HPDE6-E6E7 (cell line): ENCODE measurements around the gene C1QTNF7.

Experiments used
- DNase-seq: peaks from one replicate; pipeline ENCODE4 v3.0.0; 2011; ENCODE audit warnings: missing footprints; ENCODE audit errors: extremely low spot score

The C1QTNF7 gene, protein sequence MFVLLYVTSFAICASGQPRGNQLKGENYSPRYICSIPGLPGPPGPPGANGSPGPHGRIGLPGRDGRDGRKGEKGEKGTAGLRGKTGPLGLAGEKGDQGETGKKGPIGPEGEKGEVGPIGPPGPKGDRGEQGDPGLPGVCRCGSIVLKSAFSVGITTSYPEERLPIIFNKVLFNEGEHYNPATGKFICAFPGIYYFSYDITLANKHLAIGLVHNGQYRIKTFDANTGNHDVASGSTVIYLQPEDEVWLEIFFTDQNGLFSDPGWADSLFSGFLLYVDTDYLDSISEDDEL

DNA sequence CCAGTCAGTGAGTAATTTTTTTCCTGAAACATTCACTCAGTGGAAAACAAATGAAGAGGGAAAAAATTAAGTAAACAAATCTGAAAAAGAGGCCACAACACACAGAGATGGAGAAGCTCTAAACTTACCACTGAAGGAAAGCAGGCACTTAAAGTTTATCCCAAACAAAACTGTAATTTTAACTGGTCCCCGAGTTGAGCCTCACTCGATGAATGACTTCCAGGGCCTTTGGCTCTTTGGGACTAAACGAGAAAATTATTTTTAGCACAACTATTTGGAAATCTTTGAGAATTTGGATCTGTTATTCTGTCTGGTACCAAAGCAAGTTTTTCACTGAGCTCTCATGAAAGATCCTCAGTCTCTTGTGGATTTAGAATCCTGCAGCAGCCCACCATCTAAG lies at the start of gene C1QTNF7:
Gene C1QTNF7 (plus strand): TSS at position 333 of the 400 bp plus-strand sequence. CDS start 7,711 bp downstream, outside the sequence.
- DNase-seq, result no peak

DNA sequence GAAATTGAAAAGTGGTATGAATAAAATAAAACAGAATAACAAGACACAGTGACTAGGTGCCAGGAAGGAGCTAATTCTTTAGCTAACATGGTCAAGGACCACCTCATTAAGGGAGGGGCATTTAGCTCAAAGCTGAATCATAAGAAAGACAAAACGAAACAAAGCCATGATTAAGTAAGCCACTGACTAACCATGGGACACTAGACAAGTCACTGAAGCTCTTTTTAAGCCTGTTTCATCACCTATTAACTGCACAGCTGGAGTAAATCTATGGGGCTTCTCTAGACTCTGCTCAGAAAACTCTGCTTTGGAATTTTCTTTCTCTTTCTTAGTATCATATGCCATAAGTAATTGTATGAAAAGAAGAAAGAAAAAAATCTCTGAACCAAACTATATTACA lies 49.8 kb upstream of the C1QTNF7 start:
- peak; percentile 27 for DNase-seq

DNA sequence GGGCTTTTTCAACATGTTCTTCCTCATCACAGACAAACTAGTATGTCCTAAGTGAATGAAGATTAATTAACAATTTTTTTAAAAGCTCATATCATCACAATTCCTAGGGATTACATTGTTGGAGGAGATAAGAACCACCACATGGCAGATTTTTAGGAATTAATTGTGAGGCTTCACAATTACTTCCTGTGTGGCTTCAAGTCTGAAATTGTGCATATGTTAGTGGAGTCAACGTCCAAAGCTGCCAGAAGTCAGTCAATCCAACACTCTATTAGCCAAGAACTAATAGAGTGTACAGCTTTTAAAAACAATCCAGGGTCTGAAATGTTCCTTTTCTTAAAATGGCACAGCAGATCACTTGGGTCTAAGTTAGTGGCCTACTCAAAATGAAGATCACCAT lies 49.3 kb upstream of the C1QTNF7 start:
- DNase-seq, result no peak

DNA sequence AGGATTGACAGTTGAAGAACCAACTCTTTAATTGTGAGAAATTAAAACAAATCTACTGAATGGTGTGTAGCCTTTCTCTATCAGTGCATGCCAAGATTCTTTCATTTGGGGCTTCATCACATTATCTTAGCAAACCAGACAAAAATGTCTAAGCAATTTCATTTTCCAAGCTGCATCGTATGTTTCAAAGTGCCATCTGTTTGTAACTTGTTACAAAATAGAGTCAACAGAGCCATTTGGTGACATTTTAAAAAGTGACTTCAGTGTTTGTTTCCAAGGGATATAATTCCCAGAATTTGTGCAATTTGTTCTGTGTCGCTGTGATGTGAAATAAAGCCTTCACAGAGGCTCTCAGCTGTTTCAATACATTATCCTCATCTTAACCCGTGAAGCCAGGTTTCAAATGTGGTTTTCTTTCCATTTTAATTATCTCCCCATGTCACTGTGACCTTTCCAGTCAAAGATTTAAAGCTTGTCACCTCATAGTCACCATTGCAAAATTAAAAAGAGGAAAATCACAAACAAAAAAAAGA lies 46.0 kb upstream of the C1QTNF7 start:
- no peak for DNase-seq

DNA sequence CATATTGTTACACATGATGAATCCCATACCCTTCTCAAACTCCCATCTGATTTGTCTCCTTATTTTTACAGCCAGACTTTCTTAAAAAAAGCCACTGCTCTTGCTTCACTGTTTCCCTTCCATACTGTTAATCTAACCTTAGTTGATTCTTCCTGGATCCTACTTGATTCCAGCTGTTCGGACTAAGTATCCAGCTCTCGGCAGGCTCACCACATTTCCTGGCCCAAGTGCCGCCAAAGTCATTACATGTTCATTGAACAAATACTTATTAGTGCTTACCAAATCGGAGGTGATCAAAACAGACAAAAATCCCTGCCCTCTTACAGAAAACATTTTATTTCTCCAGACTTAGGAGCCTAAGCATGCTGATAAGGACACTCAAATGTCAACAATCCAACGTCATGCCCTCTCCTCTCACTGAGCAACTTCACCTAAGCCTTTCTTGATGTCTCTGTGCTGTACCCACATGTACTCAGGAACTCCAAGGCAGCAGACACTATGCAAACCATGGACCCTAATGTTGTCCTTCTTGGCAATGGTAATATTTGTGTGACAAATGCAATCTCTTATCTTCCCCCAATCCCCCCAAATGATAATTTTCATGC lies 45.1 kb upstream of the C1QTNF7 start:
- no peak for DNase-seq

DNA sequence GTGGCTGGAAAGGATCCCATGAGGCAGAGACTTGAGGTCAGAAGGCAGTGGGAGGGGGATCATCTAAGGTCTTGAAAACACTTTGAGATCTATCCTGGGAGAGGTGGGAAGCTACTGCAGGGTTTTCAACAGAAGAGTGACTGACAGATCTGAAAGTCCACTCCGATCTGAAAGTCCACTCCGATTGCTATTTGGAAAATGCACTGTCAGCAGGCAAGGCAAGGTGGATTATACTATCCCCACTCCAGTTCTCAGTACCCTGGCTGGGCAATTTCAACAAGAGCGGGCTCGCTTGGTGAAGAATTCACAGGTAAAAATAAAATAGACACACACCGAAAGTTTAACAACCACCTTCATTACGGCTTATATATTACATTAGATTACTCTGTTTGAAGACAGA lies 42.3 kb upstream of the C1QTNF7 start:
- DNase-seq, result no peak

DNA sequence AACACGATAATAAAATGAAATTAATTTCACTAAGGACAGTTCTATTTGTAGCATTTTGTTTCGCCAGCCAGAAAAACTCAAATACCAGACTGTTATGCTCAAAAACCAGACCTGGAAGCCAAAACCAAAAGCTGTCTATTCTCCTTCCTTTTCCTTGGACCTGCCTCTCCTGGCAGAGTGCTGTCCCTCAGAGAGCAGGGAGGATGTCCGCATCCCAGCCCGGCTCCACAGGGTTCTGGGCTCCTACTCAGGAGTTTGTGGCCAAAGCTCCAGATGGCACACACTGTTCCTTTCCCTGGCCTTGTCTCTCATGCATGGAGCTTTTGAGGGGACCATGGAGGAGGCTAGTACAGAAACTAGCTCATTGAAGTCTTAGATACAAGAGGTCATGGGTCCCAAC lies 41.9 kb upstream of the C1QTNF7 start:
- no peak for DNase-seq

DNA sequence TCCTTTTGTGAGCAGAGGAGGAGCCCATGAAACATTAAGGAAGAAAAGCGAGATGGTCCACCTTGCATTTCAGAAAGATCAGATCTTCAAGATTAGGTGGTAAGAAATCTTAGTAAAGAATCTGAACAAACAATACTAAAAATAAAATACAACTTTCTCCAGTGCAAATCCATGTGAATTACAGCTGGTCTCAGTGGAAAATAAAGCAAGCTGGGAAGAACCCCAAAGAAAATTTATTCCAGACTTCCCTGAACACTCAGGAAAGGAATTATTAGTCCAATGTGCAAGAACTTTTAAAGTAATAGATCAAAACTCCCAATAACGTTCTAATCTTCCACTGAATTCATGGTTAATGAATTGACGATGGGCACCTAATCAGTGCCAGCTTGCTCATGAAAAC lies 37.3 kb upstream of the C1QTNF7 start:
- no peak for DNase-seq

DNA sequence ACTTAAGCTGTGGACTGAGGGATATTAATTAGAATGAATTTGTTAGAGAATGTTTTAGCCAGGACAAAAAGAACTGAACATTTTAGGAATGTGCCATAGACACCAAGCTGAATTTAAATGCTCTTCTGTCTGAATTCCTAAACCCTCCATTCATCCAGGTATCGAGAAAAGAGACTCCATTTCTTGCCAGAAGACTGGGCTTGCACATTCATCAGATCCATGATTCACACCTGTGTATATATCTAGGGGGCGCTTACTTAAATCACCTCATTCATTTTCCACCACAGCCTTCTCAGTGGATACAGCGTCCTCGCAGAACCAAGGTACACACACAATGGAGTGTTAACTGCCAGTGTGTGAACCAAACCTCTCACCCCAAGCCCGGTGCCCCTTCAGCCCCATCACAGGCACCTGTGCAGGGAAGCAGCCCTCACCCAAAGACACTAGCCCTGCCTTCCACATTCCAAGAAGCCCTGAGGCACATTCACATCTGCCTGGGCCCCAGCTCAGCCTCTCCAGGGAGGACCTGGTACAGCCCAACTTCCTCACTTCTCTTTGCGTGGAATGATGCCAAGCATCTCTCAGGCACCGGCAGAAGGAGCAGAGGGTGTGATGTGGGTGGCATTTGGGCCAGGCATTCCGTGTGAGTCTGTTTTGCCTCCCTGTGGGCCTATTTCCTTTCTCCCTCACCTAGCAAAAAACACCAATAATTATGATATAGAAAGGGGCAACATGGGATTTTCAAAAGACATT lies 35.6 kb upstream of the C1QTNF7 start:
- DNase-seq, result no peak

DNA sequence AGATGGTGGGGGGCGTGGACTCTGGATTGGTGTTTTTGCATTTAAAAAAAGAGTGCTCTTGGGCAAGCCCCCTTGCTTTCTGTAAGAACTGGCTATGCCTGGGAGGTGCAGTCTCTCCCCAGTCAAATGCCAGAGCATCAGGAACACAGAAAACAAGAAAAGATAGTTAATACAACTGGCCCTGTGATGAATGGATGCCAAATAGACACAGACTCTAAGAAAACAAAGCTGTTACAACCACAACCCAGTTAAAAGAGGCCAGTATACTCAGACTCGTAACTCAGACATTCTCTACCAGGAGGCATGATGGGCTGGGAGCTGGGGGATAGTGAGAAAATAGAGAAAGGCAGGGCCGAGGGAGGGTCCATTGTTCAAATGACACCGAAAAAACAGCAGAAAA lies 32.5 kb upstream of the C1QTNF7 start:
- no peak for DNase-seq

DNA sequence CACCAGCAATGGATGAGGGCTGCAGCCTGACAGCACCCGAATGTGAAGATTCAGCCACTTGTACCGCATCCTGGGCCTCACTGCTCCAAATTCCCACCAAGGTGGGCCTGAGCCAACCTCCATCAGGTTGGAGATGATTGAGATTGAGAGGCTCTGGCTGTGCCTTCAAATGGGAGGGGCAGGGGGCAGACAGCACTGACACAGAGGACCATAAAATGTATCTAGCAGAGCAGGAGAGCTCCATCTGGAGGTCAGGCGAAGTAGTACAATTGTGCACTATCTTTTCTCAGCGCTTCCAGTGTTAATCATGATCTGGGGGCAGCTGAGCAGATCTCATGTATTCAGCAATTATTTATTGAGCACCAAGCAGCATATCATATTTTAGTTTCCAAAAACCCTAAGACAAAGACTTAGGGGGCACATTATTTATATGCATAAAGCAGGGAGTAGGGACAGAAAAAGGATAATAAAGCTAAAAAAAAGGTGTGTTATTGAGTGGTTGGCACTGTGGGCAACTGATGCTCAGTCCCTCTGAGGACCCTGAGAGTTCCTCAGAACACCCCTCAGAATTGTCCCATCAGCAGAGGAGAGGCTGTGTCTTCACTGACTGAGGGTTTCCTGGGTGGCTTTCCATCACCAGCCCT lies 31.6 kb upstream of the C1QTNF7 start:
- peak; percentile 21 for DNase-seq

DNA sequence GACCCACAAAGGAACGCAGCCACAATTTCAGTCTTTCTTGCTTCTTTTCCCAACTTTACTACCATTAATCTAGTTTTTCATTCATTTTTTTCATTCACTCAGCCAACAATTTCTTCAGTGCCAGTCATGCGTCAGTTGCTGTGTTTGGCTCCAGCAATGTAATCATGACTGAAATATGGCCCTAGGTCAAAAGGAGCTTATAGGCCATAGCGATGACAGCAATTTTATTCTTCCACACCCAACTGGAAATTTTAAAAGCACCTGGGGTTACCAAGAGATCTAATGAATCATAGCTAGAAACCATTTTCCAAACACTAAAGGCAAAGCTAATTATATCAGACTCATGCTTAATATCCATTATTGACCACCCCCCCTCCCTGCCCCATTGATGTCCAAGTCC lies 29.8 kb upstream of the C1QTNF7 start:
- peak; percentile 63 for DNase-seq

DNA sequence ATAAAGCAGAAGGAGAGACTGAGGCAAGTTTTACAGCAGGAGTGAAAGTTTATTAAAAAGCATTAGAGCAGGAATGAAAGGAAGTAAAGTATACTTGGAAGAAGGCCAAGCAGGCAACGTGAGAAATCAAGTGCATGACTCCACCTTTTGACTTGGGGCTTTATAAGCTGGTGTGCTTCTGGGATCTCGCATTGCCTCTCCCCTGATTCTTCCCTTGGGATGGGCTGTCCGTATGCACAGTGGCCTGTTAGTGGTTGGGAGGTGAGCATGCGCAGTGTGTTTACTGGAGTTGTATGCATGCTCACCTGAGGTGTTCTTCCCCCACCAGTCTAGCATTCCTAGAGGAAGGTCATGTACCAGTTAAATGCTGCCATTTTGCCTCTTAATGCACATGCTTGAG lies 29.1 kb upstream of the C1QTNF7 start:
- DNase-seq, result no peak

DNA sequence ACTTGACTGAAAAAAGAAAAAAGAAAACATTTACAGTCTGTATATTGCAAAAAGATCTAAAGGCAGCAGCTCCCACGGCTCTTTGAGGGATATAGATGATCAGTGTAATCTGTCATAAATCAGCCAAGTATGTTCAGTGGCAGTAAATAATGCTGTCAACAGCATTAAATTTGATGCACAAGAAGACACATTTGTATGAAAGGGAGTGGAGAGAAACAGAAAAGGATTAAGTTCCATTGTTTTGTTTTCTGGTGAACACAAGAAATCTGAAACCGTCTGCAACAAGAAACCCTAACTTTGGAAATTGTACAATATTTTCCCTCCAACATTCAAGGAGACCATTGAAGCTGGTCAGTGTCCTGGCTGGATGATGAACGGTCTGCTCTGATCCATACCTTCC lies 27.6 kb upstream of the C1QTNF7 start:
- no peak for DNase-seq

DNA sequence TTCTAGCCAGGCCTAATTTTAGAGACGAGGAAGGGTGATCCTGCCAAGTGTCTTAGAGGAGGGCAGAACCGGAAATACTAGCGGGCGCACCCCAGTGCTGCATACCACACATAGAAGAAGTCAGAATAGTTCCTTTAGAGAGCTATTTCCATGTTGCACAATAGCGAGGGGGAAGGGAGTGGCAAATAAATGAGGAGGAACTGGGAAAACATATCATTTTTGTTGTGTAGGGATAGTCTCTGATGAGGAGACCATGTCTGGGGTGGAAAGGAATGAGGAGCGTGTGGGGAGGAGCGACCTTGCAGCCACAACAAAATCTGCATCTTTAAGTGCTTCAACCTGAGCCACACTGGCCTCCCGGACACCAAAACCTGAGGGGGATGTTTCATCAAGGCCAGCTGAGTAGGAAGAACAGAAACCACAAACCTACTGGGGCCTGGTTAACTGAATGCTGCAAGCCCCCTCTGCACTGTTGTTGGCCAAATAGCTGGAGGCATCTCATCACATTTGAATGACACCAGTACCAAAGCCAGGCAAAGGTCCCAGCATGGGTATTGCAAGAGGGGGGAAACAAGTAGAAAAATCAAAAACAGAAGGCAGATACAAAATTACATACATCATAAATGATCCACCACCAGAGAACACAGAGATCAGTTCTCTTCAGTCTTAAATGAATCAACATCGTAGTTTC lies 26.7 kb upstream of the C1QTNF7 start:
- peak; percentile 63 for DNase-seq

DNA sequence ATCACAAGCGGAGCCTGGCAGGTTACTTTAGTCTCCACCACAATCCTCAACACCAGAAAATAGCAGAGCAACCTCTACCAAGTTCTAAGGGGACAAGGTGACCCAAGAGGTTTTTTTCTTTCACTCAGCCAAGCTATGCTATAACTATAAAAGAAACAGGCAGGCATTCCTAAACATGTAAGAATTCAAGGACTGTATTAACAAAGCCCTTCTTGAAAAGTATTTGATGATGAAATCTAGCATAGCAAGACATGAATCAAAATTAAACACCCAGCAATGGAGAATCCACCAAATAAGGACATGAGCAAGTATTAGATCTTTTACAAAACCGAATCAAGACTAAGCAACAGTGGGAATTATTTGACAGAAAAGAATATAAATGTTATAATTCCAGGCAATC lies 25.7 kb upstream of the C1QTNF7 start:
- DNase-seq, result no peak

DNA sequence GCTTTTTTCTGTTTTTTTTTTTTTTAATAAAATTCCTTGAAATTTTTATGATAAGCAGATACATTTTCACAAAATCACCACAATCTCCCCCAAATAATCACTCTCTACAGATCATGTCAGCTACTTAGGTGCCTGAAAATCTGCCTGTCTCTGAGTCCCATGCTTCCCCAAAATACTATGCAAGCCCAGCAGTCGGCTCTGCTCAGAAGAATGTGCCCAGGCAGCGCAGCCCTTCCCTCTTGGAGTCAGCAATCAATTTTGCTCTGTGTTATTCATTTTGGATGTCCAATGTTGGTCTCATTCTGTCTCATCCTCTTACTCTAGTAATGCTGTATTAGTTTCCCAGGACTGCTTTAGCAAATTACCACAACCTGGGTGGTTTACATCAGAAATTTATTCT lies 24.9 kb upstream of the C1QTNF7 start:
- no peak for DNase-seq

DNA sequence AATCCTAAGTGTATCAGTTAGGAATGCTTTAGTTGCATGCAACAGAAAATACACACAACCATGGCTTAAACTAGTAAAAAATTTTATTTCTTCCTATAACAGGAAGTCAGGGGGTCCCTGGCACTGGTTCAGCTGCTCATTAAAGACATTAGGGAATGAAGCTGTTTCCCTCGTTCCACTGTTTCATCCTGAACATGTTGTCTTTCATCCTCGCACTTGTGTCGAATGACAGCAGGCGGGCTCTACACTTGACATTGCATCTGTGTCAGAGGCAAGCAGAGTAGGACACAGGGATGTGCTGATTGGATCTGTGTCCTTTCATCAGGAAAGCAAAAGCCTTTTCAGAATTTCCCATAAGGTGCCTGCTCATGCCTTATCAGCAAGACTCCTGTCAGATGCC lies 22.8 kb upstream of the C1QTNF7 start:
- DNase-seq, result no peak

DNA sequence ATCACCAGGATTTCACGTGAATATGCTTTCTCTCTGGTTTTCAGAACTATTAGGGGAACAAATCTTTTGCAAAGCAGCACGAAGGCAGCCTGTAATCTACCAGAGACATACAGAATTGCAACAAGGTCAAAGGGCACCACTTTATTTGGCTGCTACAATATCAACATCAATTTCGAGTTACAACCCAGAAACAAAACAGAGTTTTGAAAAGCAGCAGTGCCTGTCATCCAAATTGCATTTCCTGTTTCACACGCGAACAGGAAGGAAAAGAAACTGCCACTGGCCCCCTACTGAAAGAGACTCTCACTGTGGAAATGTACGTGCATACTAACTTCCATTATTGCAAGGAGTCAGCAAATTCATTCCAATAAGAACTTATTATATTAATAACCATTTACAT lies 17.1 kb upstream of the C1QTNF7 start:
- no peak for DNase-seq

DNA sequence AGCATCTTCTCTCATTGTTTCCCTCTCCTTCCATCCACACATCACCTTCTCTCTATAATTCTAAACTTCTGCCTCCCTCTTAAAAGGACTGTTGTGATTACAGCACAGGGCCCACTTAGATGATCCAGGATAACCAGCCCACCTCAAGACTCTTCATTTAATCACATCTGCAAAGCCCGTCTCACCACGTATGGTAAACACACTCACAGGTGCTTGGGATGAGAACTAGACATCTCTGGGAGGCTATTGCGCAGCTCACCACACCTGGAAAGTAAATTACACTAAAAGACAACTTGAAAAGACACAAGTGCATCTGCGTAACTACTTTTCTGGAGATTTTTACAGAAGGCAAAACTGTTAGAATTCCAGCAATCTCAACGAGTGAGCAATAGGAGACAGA lies 15.4 kb upstream of the C1QTNF7 start:
- no peak for DNase-seq

DNA sequence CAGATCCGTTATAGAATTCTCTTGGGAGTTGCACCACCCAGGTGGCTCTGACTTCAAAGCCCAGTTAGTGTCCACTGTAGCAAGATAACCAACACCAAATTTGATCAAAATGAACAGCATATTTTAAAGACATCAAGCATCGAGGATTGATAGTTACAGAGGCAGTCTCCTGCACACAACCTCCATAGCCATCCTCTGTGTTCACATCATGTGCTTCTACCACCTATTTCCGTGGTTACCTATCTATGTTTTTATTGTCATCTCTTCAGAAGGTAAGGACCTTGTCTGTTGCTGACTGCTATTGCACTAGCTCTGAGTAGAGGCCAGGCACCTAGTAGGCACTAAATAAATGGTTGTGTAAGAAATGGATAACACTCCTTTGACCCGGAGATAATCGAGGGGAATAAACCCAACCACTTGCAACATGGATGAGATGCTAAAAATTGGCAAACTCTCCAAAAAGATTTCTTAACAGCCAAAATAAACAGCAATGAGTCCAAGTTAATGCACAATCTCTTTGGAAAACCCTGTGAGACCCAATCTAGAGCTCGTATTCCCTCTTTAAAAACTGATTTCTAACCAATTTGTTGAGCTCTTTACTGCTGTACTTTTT lies 14.7 kb upstream of the C1QTNF7 start:
- DNase-seq, result no peak
